Measurements from ENCODE around the gene FGF19. TPM values are rescaled to one million over a fixed set of nuclear protein-coding genes. Genes with fewer than 3 reads are reported as not detected.

The FGF19 gene
- total RNA-seq, 4 donors from 2014 or later, result not detected

- TF ChIP-seq, protein P1, sequence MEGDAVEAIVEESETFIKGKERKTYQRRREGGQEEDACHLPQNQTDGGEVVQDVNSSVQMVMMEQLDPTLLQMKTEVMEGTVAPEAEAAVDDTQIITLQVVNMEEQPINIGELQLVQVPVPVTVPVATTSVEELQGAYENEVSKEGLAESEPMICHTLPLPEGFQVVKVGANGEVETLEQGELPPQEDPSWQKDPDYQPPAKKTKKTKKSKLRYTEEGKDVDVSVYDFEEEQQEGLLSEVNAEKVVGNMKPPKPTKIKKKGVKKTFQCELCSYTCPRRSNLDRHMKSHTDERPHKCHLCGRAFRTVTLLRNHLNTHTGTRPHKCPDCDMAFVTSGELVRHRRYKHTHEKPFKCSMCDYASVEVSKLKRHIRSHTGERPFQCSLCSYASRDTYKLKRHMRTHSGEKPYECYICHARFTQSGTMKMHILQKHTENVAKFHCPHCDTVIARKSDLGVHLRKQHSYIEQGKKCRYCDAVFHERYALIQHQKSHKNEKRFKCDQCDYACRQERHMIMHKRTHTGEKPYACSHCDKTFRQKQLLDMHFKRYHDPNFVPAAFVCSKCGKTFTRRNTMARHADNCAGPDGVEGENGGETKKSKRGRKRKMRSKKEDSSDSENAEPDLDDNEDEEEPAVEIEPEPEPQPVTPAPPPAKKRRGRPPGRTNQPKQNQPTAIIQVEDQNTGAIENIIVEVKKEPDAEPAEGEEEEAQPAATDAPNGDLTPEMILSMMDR (IDR thresholded peaks at IDR 0.05), result no peak
- DNase-seq (ENCODE audit: low spot score), result no peak
- ATAC-seq (ENCODE audit: low FRiP score), result no peak
Observed at GRCh38 chr11:69730500-69730899, 26.7 kb upstream of the FGF19 start.

GRCh38 chr11:69729252-69729651, 25.4 kb upstream of the FGF19 start:
- ATAC-seq (ENCODE audit: low FRiP score), result no peak
- TF ChIP-seq, protein P1 (IDR thresholded peaks at IDR 0.05), result no peak
- DNase-seq (ENCODE audit: low spot score), result no peak

DNA sequence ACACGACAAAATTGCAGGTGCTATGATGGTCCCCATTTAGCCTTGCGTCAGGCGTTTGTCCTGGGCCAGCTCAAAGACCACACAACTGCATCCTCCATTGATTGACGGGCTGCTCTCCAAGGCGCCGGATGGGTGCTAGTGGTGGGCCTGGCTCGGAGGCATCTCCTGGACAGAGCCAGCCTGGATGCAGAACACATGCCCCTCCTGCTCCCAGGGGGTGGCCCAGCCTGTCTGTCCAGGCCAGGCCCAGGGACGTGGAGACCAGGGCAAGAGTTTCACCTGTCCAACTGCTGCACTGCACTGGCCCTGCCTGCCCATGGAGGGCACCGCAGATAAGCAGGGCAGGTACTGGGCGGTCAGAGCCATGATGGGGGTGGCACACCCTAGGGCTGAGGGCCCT, 23.4 kb upstream of the FGF19 start:
- ATAC-seq (ENCODE audit: low FRiP score) (no peak), DNase-seq (ENCODE audit: low spot score) (no peak)
- TF ChIP-seq, protein P1 (IDR thresholded peaks at IDR 0.05), result no peak

GRCh38 chr11:69726481-69726880, 22.7 kb upstream of the FGF19 start:
- no peak for ATAC-seq (ENCODE audit: low FRiP score)

GRCh38 chr11:69726019-69726418, 22.2 kb upstream of the FGF19 start:
- no peak for ATAC-seq (ENCODE audit: low FRiP score)
- TF ChIP-seq, protein P1 (IDR thresholded peaks at IDR 0.05), result no peak
- DNase-seq (ENCODE audit: low spot score), result no peak

More at GRCh38 chr11:69726481-69726880, 22.7 kb upstream of the FGF19 start:
- no peak for DNase-seq (ENCODE audit: low spot score)
- TF ChIP-seq, protein P1 (IDR thresholded peaks at IDR 0.05), result no peak

- TF ChIP-seq, protein P1 (IDR thresholded peaks at IDR 0.05), result no peak
- DNase-seq (ENCODE audit: low spot score) (no peak), ATAC-seq (ENCODE audit: low FRiP score) (no peak)
Observed at GRCh38 chr11:69721745-69722144, 17.9 kb upstream of the FGF19 start.

GRCh38 chr11:69721106-69721505, 17.3 kb upstream of the FGF19 start:
- TF ChIP-seq, protein P1 (IDR thresholded peaks at IDR 0.05), result no peak
- DNase-seq (ENCODE audit: low spot score) (no peak), ATAC-seq (ENCODE audit: low FRiP score) (no peak)
